K562 (cell line): ENCODE measurements around the gene TENM3. TPM values are rescaled to one million over a fixed set of nuclear protein-coding genes. Genes with fewer than 3 reads are reported as not detected.

Experiments used
- ATAC-seq: fragments of 200-7000 bp; cut with Tn5 transposase; 3 replicates; pipeline ENCODE4 v1.9.1; 2020; ENCODE audit warnings: moderate library complexity
- BruUV-seq: library from RNA; stranded (reverse); fragments of 400-500 nt; replicated peaks from 2 replicates; lab custom pipeline; 2021; lab: Mats Ljungman, UMichigan
- CTCF ChIA-PET: fragments of 300-600 bp; formaldehyde crosslinking; extraction: SDS; loops from one replicate; lab custom pipeline; 2021; ENCODE audit warnings: low intra/inter-chr PET ratio; lab: Yijun Ruan, JAX
- POLR2A ChIA-PET: fragments of 300-600, 350-650 bp; sonication (Branson Sonifier 250); formaldehyde crosslinking; extraction: SDS; loops from one replicate; lab custom pipeline; 2021; ENCODE audit warnings: antibody characterized with exemption, inconsistent platforms; lab: Yijun Ruan, JAX
- DNase-seq, 4 experiments: peaks; one replicate each; pipeline versions ENCODE4 v3.0.0 to v3.0.0-alpha.2; 2011 to 2018; ENCODE audit warnings: low spot score in 3 of 4, mixed read lengths in 3 of 4; ENCODE audit errors: extremely low read depth in 1 of 4
- FAIRE-seq: peaks from 2 replicates; lab custom pipeline; 2011; peaks lifted over from hg19 to GRCh38; lab: Jason Lieb, UNC
- H2AFZ ChIP-seq: 2 replicates; pipeline ENCODE4 v1.6.0; 2011; ENCODE audit warnings: low read depth, low read length, control low read depth, inconsistent platforms
- H3K27ac ChIP-seq: fragments of 200-600 bp; 3 replicates; pipeline ENCODE4 v1.8.0; 2011; ENCODE audit warnings: low read depth, mild to moderate bottlenecking, control low read depth, inconsistent platforms, low read length, moderate library complexity, mixed read lengths; ENCODE audit errors: extremely low read depth
- H3K27me3 ChIP-seq, 2 experiments: fragments of 300-600 bp in 1 of 2; 2 replicates in 1 of 2; 3 replicates in 1 of 2; pipeline versions ENCODE4 v1.6.0 to v1.8.0; 2011; ENCODE audit warnings: inconsistent platforms in 2 of 2, low read length in 2 of 2, mild to moderate bottlenecking in 1 of 2, mixed read lengths in 1 of 2, moderate library complexity in 1 of 2; ENCODE audit not compliant: control insufficient read depth in 2 of 2, insufficient read depth in 2 of 2
- H3K36me3 ChIP-seq: fragments of 300-600 bp; 3 replicates; pipeline ENCODE4 v1.8.0; 2011; ENCODE audit warnings: mild to moderate bottlenecking, low read length, inconsistent platforms; ENCODE audit not compliant: control insufficient read depth, insufficient read depth
- H3K4me1 ChIP-seq, 2 experiments: fragments of 200-600 bp in 1 of 2; replicated peaks in 1 of 2; 2 replicates in 1 of 2; 3 replicates in 1 of 2; pipeline versions ENCODE4 v1.5.1 to v1.8.0; 2011; ENCODE audit warnings: inconsistent platforms in 2 of 2, low read length in 2 of 2, mild to moderate bottlenecking in 1 of 2, mixed read lengths in 1 of 2, moderate library complexity in 1 of 2; ENCODE audit not compliant: control insufficient read depth in 2 of 2, insufficient read depth in 2 of 2
- H3K4me2 ChIP-seq: 2 replicates; pipeline ENCODE4 v1.6.1; 2011; ENCODE audit warnings: low read length, control low read depth, inconsistent platforms, mixed read lengths; ENCODE audit not compliant: insufficient read depth
- H3K4me3 ChIP-seq: fragments of 200-600 bp; sonication (generic), shearing (Covaris generic); 2 replicates; pipeline ENCODE4 v1.5.1; 2016; ENCODE audit warnings: control low read depth, inconsistent platforms
- H3K79me2 ChIP-seq: fragments of 200-600 bp; 3 replicates; pipeline ENCODE4 v1.8.0; 2011; ENCODE audit warnings: low read length, inconsistent platforms; ENCODE audit not compliant: control insufficient read depth, insufficient read depth
- H3K9ac ChIP-seq, 2 experiments: 2 replicates each; pipeline versions ENCODE4 v1.6.0 to v1.6.1; 2011; ENCODE audit warnings: low read depth in 2 of 2, low read length in 2 of 2, control low read depth in 1 of 2, inconsistent platforms in 1 of 2, mild to moderate bottlenecking in 1 of 2, mixed read lengths in 1 of 2; ENCODE audit not compliant: insufficient read depth in 1 of 2
- H3K9me1 ChIP-seq: one replicate; pipeline ENCODE4 v1.6.0; 2011; ENCODE audit warnings: inconsistent platforms, mild to moderate bottlenecking, low read length, moderate library complexity; ENCODE audit not compliant: control insufficient read depth, insufficient read depth
- H3K9me3 ChIP-seq: replicated peaks from 2 replicates; pipeline ENCODE4 v1.5.1; 2011; ENCODE audit warnings: low read depth, low read length, inconsistent platforms; ENCODE audit not compliant: control insufficient read depth, insufficient read depth
- H4K20me1 ChIP-seq: replicated peaks from 2 replicates; pipeline ENCODE4 v1.6.1; 2011; ENCODE audit warnings: low read length, inconsistent platforms, mixed read lengths; ENCODE audit not compliant: control insufficient read depth, insufficient read depth
- GABPB2 ChIP-seq: fragments of 250-450 bp; sonication (Bioruptor Pico); conservative IDR thresholded peaks from 2 replicates; pipeline ENCODE4 v1.5.1; 2021; ENCODE audit warnings: mild to moderate bottlenecking
- LCOR ChIP-seq: sonication (generic); formaldehyde crosslinking; IDR thresholded peaks from 2 replicates; pipeline ENCODE4 v1.8.0; 2022; ENCODE audit warnings: mild to moderate bottlenecking, missing genetic modification reagents
- MAFG ChIP-seq: fragments of 450-650 bp; conservative IDR thresholded peaks from 2 replicates; pipeline ENCODE4 v1.6.1; 2016; ENCODE audit warnings: missing genetic modification characterization, missing compliant biosample characterization
- PPARD ChIP-seq: fragments of 250-450 bp; sonication (Bioruptor Pico); IDR thresholded peaks from 2 replicates; pipeline ENCODE4 v1.8.0; 2022; ENCODE audit warnings: inconsistent platforms, mild to moderate bottlenecking, moderate library complexity
- TFAM ChIP-seq: fragments of 250-450 bp; sonication (Bioruptor Pico); conservative IDR thresholded peaks from 2 replicates; pipeline ENCODE4 v1.5.0; 2021; ENCODE audit warnings: mild to moderate bottlenecking, moderate library complexity
- ZFX ChIP-seq: sonication (generic); formaldehyde crosslinking; IDR thresholded peaks from 2 replicates; pipeline ENCODE4 v1.8.0; 2022; ENCODE audit warnings: mild to moderate bottlenecking, missing genetic modification reagents, moderate library complexity
- ZNF384 ChIP-seq: IDR thresholded peaks from 2 replicates; pipeline ENCODE4 v1.6.1; 2012; ENCODE audit warnings: low read depth, low read length, improper control_type of control experiment
- ZNF785 ChIP-seq: fragments of 250-450 bp; sonication (Bioruptor Pico); IDR thresholded peaks from 2 replicates; pipeline ENCODE4 v1.4.0; 2020; ENCODE audit warnings: mild to moderate bottlenecking
- WGBS: fragments of 100-300 bp; shearing (Covaris generic); methylation state at CpG from one replicate; pipeline ENCODE4 v1.1.6; 2016; ENCODE audit warnings: low coverage, mixed read lengths; ENCODE audit not compliant: insufficient coverage; ENCODE audit errors: missing lambda C conversion rate; 5-methylcytosine and 5-hydroxymethylcytosine counted together
- in situ Hi-C: fragments of 300-500 bp; cut with MboI; formaldehyde crosslinking; loops from 4 replicates; pipeline ENCODE4 v1.15.0; 2018; ENCODE audit warnings: inconsistent platforms, mixed read lengths
- intact Hi-C: fragments of 100-400 bp; cut with micrococcal nuclease; formaldehyde crosslinking; loops from 2 replicates; pipeline ENCODE4 v1.14.2; 2022
- polyA plus RNA-seq, 8 experiments: library from polyadenylated mRNA; depleted of rRNA in 4 of 8; stranded (reverse) in 5 of 8; unstranded in 3 of 8; fragments of >200 nt; fragmentation: Nextera tagmentation in 2 of 8; fragmentation: Illumina TruSeq in 1 of 8; extraction: Ambion mirVana in 2 of 8; extraction: Trizol in 1 of 8; gene quantifications; 2 replicates each; pipeline versions ENCODE4 v1.2.1 to v1.2.3, GENCODE V29; 2011 to 2014; ENCODE audit warnings: inconsistent platforms in 1 of 8, missing spikeins in 1 of 8
- total RNA-seq, 7 experiments: library from RNA; depleted of rRNA in 6 of 7; stranded (reverse); fragments of >200 nt in 6 of 7; fragmentation: Illumina TruSeq in 2 of 7; extraction: Trizol in 2 of 7; gene quantifications; 2 replicates each; pipeline versions ENCODE4 v1.2.1 to v1.2.3, GENCODE V29; 2011 to 2021; ENCODE audit warnings: low replicate concordance in 1 of 7

The TENM3 gene
- total and polyA plus RNA-seq, 9 of the 15 experiments (the other 6 are each of a cell fraction or from before 2014, with no cell fraction given): 0.01 to 0.02 TPM; not detected in 7

DNA sequence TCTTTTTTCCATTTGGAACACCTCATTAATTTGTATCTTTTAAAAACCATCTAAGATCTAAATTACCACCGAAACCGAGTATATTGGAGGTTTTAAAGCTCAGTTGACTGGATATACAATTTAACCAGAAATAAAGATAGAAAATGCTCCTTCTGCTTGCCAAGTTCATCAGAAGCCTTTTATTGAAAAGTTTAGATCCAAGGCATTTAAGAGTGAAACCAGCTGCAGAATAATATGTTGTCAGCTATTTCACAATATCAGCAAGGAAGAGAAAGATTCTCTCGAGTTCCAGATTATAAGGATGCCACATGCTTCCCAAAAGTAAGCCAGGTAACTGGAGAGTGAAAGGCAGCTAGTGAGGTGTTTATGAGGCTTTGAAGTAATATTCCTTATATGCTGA is 456.6 kb downstream of the TENM3 start:
- no peak for ATAC-seq
- no peaks in the 10 kb centered on the region for H3K9me3 ChIP-seq
- no peak overlapping the region for H3K4me2 ChIP-seq
- POLR2A ChIA-PET: interaction anchor here (0.5 kb wide), 1 partner anchor 1067 kb away, joined by 3 read pairs; no protein-coding TSS in a partner anchor
- no peak for TF ChIP-seq MAFG (tag)
- no peak for TF ChIP-seq TFAM (CRISPR knock-in tag)
- TF ChIP-seq ZNF785 (CRISPR knock-in tag): no peak
- TF ChIP-seq ZFX (CRISPR knock-in tag): no peak
- TF ChIP-seq GABPB2: no peak
- TF ChIP-seq LCOR: no peak
- TF ChIP-seq ZNF384: no peak
- TF ChIP-seq PPARD (CRISPR knock-in tag): no peak
- TF ChIP-seq, all 486 proteins: peak for 0
- intact Hi-C loops (no loop called here), in situ Hi-C loops (no loop called here)
- Histone ChIP-seq H2AFZ (no peak overlapping the region), H4K20me1 (no peaks in the 10 kb centered on the region), H3K9me1 (no peaks in the 10 kb centered on the region), H3K27me3 (no peaks in the 10 kb centered on the region), H3K79me2 (no peaks in the 10 kb centered on the region), H3K4me3 (no peak overlapping the region), H3K27ac (no peak overlapping the region), H3K4me1 (no peaks in the 10 kb centered on the region), H3K9ac (no peak overlapping the region), H3K36me3 (no peaks in the 10 kb centered on the region)
- DNase-seq (no peak), FAIRE-seq (no peak)
- 0% methylated on average over 3 of the region's 3 CpGs for WGBS
- no TSS peak for BruUV-seq
- CTCF ChIA-PET: no interaction called here
